Measurements from ENCODE around the gene GPR137B.
"Not testable (repeated sequence)": the region's sequence is repeated elsewhere in the genome, so short reads cannot be mapped to it uniquely, and the experiment has no call there.

Gene GPR137B

DNA sequence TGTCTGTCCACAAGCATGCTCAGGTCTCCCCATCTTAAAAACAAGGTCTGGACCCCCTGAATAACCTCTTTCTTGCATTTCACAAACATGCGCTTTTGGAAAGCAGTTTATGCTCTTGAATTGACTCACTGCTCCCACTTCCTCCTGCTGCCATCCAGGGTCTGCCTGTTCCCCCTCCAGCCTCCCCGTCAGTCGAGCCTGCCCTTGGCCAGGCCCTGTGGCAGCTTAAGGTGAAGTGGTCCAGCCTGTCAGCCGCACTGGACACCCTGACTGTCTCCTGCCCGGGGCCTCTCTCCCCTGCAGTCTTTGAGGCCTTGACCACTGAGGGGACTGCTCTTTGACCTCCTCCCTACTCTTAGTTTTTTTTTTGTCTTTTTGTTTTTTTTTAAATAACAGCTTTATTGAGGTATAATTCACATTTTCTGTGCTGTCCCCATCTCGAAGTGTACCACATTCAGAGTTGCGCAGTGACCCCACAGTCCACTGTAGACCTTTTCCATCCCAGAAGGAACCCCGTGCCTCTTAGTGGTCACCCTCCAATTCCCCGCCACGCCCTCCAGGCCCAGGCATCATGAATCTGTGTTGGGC, 18.3 kb downstream of the GPR137B start:
- DNase-seq (ENCODE audit: low spot score): no peak

- DNase-seq (ENCODE audit: low spot score): no peak
Measured at GRCh38 chr1:236161230-236161629, 18.9 kb downstream of the GPR137B start.

DNA sequence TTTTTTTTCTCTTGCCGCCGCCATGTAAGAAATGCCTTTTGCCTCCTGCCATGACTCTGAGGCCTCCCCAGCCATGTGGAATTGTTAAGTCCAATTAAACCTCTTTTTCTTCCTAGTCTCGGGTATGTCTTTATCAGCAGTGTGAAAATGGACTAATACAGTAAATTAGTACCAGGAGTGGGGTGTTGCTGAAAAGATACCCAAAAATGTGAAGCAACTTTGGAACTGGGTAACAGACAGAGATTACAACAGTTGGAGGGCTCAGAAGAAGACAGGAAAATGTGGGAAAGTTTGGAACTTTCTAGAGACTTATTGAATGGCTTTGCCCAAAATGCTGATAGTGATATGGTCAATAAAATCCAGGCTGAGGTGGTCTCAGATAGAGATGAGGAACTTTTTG, 19.4 kb downstream of the GPR137B start:
- not testable (repeated sequence) for DNase-seq (ENCODE audit: low spot score)

GRCh38 chr1:236163463-236164153, 21.3 kb downstream of the GPR137B start:
- no peak for DNase-seq (ENCODE audit: low spot score)

DNA sequence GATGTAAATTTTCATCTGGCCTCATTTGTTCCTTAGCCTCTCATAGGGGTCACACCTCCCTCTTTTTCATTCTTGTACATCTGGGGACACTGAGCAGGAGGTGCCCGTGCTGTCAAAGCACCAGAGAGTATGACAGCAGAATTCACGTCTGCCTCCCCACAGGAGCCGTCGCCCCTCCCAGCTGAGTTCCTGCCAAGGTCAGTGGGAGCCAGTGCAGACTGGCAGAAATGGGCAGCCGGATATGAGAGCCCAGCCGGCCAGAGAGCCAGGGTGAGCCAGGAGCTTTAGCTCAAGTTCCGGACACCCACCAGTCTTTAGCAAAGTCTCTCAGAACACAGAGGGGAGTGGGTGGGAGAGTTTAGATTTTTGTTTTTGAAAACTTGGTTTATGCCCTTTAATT, 21.9 kb downstream of the GPR137B start:
- no peak for DNase-seq (ENCODE audit: low spot score)

- DNase-seq (ENCODE audit: low spot score): no peak
Measured at GRCh38 chr1:236165238-236165981, 23.1 kb downstream of the GPR137B start.

GRCh38 chr1:236166041-236166440, 23.7 kb downstream of the GPR137B start:
- no peak for DNase-seq (ENCODE audit: low spot score)

- no peak for DNase-seq (ENCODE audit: low spot score)
Measured at GRCh38 chr1:236167154-236167553, 24.8 kb downstream of the GPR137B start.

GRCh38 chr1:236167578-236167977, 25.2 kb downstream of the GPR137B start:
- no peak for DNase-seq (ENCODE audit: low spot score)

GRCh38 chr1:236168716-236169429, 26.5 kb downstream of the GPR137B start:
- DNase-seq (ENCODE audit: low spot score): no peak

GRCh38 chr1:236172041-236172579, 29.8 kb downstream of the GPR137B start:
- no peak for DNase-seq (ENCODE audit: low spot score)

GRCh38 chr1:236173174-236173767, 30.9 kb downstream of the GPR137B start:
- no peak for DNase-seq (ENCODE audit: low spot score)

GRCh38 chr1:236175642-236176336, 33.5 kb downstream of the GPR137B start:
- no peak for DNase-seq (ENCODE audit: low spot score)

DNA sequence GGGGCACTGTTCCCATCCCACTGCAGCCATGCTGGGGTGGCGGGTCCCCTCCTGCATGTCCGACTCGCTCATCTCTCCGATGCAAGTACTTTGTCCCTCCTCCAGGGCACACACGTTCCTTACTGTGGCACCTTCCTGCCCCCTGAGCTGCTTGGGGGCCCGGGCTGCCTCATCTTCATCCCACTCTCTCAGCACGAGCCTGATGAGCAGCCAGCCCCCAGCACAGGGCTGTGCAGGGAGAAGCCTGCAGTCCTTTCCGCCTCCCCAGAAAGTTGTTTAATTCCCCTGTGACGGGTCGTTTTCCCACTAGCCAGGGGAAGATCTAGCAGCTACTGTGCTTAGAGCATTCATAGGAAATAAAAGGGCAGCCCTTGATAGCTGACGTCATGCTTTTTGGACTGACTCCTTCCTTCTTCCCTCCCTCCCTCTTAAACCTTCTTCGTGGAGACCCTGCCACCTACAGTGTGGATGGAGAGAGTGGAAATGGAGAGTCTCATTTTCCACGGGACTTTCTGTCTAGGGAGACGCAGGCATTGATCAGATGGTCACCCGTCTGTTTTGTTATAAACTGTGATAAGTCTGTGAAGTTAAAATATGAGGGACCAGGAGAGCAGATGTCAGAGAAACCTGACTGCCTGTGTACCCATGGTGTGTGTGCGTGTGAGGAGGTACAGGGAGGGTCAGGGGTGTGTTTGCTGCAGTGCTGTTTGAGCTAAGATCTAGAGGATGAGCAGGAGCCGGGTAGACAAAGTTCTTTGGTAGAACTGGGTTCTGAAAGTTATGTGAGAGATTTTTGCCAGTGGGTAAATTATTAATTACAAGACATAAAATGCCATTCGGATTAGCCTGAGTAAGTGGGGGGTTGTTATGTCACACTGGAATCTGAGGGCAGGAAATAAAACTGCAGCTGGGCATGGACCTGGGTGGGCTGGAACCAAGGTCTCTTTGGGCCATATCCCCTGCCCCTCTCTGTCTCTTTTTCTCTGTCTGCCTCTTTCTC, 34.3 kb downstream of the GPR137B start:
- no peak for DNase-seq (ENCODE audit: low spot score)

GRCh38 chr1:236179634-236180033, 37.3 kb downstream of the GPR137B start:
- DNase-seq (ENCODE audit: low spot score): no peak

- DNase-seq (ENCODE audit: low spot score): no peak
Measured at GRCh38 chr1:236181059-236181458, 38.7 kb downstream of the GPR137B start.

- no peak for DNase-seq (ENCODE audit: low spot score)
Measured at GRCh38 chr1:236185687-236186086, 43.3 kb downstream of the GPR137B start.

- DNase-seq (ENCODE audit: low spot score): not testable (repeated sequence)
Measured at GRCh38 chr1:236186471-236186870, 44.1 kb downstream of the GPR137B start.

DNA sequence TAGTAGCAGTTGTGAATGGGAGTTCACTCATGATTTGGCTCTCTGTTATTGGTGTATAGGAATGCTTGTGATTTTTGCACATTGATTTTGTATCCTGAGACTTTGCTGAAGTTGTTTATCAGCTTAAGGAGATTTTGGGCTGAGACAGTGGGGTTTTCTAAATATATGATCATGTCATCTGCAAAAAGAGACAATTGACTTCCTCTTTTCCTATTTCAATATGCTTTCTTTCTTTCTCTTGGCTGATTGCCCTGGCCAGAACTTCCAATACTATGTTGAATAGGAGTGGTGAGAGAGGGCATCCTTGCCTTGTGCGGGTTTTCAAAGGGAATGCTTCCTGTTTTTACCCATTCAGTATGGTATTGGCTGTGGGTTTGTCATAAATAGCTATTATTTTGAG, 45.7 kb downstream of the GPR137B start:
- DNase-seq (ENCODE audit: low spot score): not testable (repeated sequence)

GRCh38 chr1:236193184-236193583, 50.8 kb downstream of the GPR137B start:
- no peak for DNase-seq (ENCODE audit: low spot score)
